Natural killer cell (primary cell): ENCODE data around the gene HOXD11. TPM values are rescaled to one million over a fixed set of nuclear protein-coding genes. Genes with fewer than 3 reads are reported as not detected.

Experiments
- ATAC-seq, 3 donors: fragments of 150-1000 bp in 2 of 3; fragments of 200-7000 bp in 1 of 3; cut with Tn5 transposase; 1 replicate in 1 of 3; 2 replicates in 2 of 3; pipeline ENCODE4 v1.10.0; 2021; ENCODE audit warnings: mild to moderate bottlenecking in 2 of 3, moderate library complexity in 2 of 3
- DNase-seq, 2 donors: peaks; one replicate each; pipeline versions ENCODE4 v3.0.0 to v3.0.0-alpha.2; 2013 to 2021; ENCODE audit warnings: mixed read lengths in 1 of 2
- H3K27ac ChIP-seq: one replicate; pipeline ENCODE4 v1.5.1; 2013; ENCODE audit warnings: mild to moderate bottlenecking, low read length
- H3K27me3 ChIP-seq: one replicate; pipeline ENCODE4 v1.6.1; 2013; ENCODE audit warnings: low read length; ENCODE audit not compliant: control insufficient read depth, insufficient read depth
- H3K36me3 ChIP-seq: one replicate; pipeline ENCODE4 v1.6.1; 2013; ENCODE audit warnings: low read length; ENCODE audit not compliant: control insufficient read depth, insufficient read depth
- H3K4me1 ChIP-seq: one replicate; pipeline ENCODE4 v1.6.1; 2013; ENCODE audit warnings: low read length; ENCODE audit not compliant: control insufficient read depth, insufficient read depth
- H3K4me3 ChIP-seq: one replicate; pipeline ENCODE4 v1.5.1; 2013; ENCODE audit warnings: low read length
- H3K9me3 ChIP-seq: one replicate; pipeline ENCODE4 v1.6.1; 2013; ENCODE audit warnings: low read length; ENCODE audit not compliant: control insufficient read depth, insufficient read depth
- H3K27ac Mint-ChIP-seq, 2 donors: one replicate each; pipeline ENCODE4 v1.8.0; 2022; ENCODE audit warnings: mild to moderate bottlenecking in 2 of 2, mixed read lengths in 2 of 2, moderate library complexity in 1 of 2
- H3K27me3 Mint-ChIP-seq, 2 donors: one replicate each; pipeline ENCODE4 v1.8.0; 2022; ENCODE audit warnings: low read depth in 2 of 2, mixed read lengths in 2 of 2
- H3K36me3 Mint-ChIP-seq: one replicate; pipeline ENCODE4 v1.8.0; 2022; ENCODE audit warnings: mixed read lengths
- H3K4me1 Mint-ChIP-seq, 2 donors: one replicate each; pipeline ENCODE4 v1.8.0; 2022; ENCODE audit warnings: mixed read lengths in 2 of 2
- H3K4me3 Mint-ChIP-seq: one replicate; pipeline ENCODE4 v1.8.0; 2022; ENCODE audit warnings: mild to moderate bottlenecking, moderate library complexity, mixed read lengths
- H3K9me3 Mint-ChIP-seq, 2 donors: one replicate each; pipeline ENCODE4 v1.8.0; 2022; ENCODE audit warnings: mixed read lengths in 2 of 2
- CTCF ChIP-seq: fragments of 200-600 bp; IDR thresholded peaks from one replicate; pipeline ENCODE4 v1.8.0; 2022; ENCODE audit warnings: antibody characterized with exemption
- WGBS: methylation state at CpG from one replicate; pipeline ENCODE4 v1.1.7; 2013; ENCODE audit warnings: missing lambda C conversion rate; ENCODE audit not compliant: insufficient coverage; 5-methylcytosine and 5-hydroxymethylcytosine counted together
- intact Hi-C: fragments of 100-400 bp; cut with micrococcal nuclease; formaldehyde crosslinking; loops from one replicate; pipeline ENCODE4 v1.14.2; 2022
- total RNA-seq, 4 donors: library from RNA; stranded (reverse); fragments of 120-200 nt in 1 of 4; gene quantifications; one replicate each; pipeline versions ENCODE4 v1.2.3 to v1.2.4, GENCODE V29; 2013 to 2022

HOXD11 gene
- total RNA-seq, 3 donors from 2014 or later (not counting 1 experiment from before 2014, with no cell fraction given) = not detected

DNA sequence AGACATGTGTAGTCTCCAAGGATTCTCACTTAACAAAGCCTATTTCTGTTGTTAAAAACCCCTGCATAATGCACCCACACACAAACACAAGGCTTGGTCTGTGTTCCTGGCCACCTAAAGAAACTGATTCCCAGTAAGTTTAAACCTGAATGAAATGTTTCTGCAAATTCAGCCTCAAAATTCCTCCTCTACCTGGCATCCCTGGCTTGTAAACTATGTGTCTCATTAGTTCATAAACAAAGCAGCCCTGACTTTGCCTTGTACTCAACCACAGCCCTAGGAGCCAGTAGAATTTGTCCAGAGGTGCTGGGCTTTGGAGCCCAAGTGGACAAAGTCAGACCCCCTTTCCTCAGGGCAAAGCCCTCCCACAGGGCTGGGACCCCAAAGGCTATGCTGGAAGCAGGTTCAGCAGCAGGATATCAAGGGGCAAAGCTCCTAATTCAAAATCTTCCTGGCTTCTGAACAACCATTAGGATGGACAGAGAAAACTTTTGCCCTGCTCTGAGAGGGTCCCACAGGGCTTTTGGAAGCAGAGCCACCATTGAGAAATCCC, 17.2 kb upstream of the HOXD11 start:
- Histone ChIP-seq H3K4me1 (peaks cover 14% of the 10 kb centered on the region), H3K27ac (no peak overlapping the region), H3K36me3 (no peaks in the 10 kb centered on the region), H3K27me3 (peaks cover 88% of the 10 kb centered on the region), H3K9me3 (peaks cover 14% of the 10 kb centered on the region), H3K4me3 (no peak overlapping the region)
- intact Hi-C loops = loop anchor here (5.0 kb wide), 1 partner anchor 32 kb away; the partner anchor contains the start of gene HOXD9
- ATAC-seq (no peak), DNase-seq (no peak)
- H3K4me3 Mint-ChIP-seq = no peak overlapping the region
- H3K4me1 Mint-ChIP-seq = peaks cover 8 to 29% of the 10 kb centered on the region in 2 donors
- peaks cover 73 to 87% of the 10 kb centered on the region in 2 donors for H3K27me3 Mint-ChIP-seq
- peaks cover 0 to 3% of the 10 kb centered on the region in 2 donors for H3K9me3 Mint-ChIP-seq
- H3K27ac Mint-ChIP-seq = no peak overlapping the region
- no peak for TF ChIP-seq CTCF
- peaks cover 17% of the 10 kb centered on the region for H3K36me3 Mint-ChIP-seq

GRCh38 chr2:176090862-176091261, 16.2 kb upstream of the HOXD11 start:
- peaks cover 88% of the 10 kb centered on the region for H3K27me3 ChIP-seq
- Mint-ChIP-seq H3K36me3 (peaks cover 17% of the 10 kb centered on the region), H3K4me1 (peaks cover 8 to 29% of the 10 kb centered on the region in 2 donors), H3K27ac (no peak overlapping the region), H3K9me3 (peaks cover 0 to 3% of the 10 kb centered on the region in 2 donors), H3K4me3 (no peak overlapping the region), H3K27me3 (peaks cover 74 to 87% of the 10 kb centered on the region in 2 donors)
- no peak overlapping the region for H3K27ac ChIP-seq
- peaks cover 14% of the 10 kb centered on the region for H3K4me1 ChIP-seq
- no peak overlapping the region for H3K4me3 ChIP-seq
- ATAC-seq (no peak), DNase-seq (no peak)
- no peak for TF ChIP-seq CTCF
- intact Hi-C loops = no loop called here
- peaks cover 13% of the 10 kb centered on the region for H3K9me3 ChIP-seq
- 19% methylated on average over 5 of the region's 5 CpGs for WGBS
- H3K36me3 ChIP-seq = no peaks in the 10 kb centered on the region

- H3K4me1 Mint-ChIP-seq = peaks cover 11 to 32% of the 10 kb centered on the region in 2 donors
- H3K9me3 ChIP-seq = peaks cover 8% of the 10 kb centered on the region
- intact Hi-C loops = no loop called here
Observed at GRCh38 chr2:176091329-176092258, 15.5 kb upstream of the HOXD11 start.

More at GRCh38 chr2:176091329-176092258, 15.5 kb upstream of the HOXD11 start:
- H3K27me3 Mint-ChIP-seq = peaks cover 73 to 89% of the 10 kb centered on the region in 2 donors
- H3K27ac Mint-ChIP-seq = no peak overlapping the region
- Histone ChIP-seq H3K36me3 (no peaks in the 10 kb centered on the region), H3K4me3 (no peak overlapping the region), H3K4me1 (peaks cover 18% of the 10 kb centered on the region), H3K27me3 (peaks cover 87% of the 10 kb centered on the region), H3K27ac (no peak overlapping the region)
- H3K36me3 Mint-ChIP-seq = peaks cover 15% of the 10 kb centered on the region
- DNase-seq (no peak), ATAC-seq (no peak)
- TF ChIP-seq CTCF = no peak
- peaks cover 0 to 3% of the 10 kb centered on the region in 2 donors for H3K9me3 Mint-ChIP-seq
- H3K4me3 Mint-ChIP-seq = peak overlapping the region; percentile 35
- WGBS = 7% methylated on average over 31 of the region's 31 CpGs
